ENCODE results near the gene COQ5.

Gene COQ5

DNA sequence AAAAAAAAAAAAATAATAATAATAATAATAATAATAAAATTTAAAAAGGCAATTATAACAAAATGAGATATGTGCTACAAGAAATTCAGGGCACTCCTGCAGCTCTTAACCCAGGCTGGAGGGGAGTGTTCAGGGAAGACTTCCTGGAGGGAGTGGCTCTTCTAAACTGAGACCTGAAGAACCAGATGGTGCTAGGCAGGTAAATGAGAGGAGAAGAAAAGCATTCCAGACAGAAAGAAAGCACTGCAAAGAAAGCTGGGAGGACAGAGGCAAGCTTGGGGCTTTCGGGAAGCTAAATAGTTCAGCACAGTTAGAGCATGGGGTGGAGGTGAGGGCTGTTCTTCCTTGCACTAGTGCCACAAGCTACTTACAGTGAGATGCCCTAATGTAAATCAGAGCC, 49.5 kb downstream of the COQ5 start:
- 83% methylated on average over 1 of the region's 1 CpG for WGBS
- H3K4me3 ChIP-seq (ENCODE audit: low read length), result no peak overlapping the region
- H3K4me1 ChIP-seq (ENCODE audit: insufficient read depth, low read length), result peaks cover 6% of the 10 kb centered on the region; the same call in 1 of the 2 replicates
- no peaks in the 10 kb centered on the region for H3K9me3 ChIP-seq (ENCODE audit: insufficient read depth, low read depth, low read length)
- no peak overlapping the region for H3K27ac ChIP-seq (ENCODE audit: low read depth, low read length)
- no peak overlapping the region for H3K9ac ChIP-seq (ENCODE audit: low read depth, low read length)
- no peaks in the 10 kb centered on the region for H3K36me3 ChIP-seq (ENCODE audit: insufficient read depth, low read length)
- H3K27me3 ChIP-seq (ENCODE audit: insufficient read depth, low read length), result no peaks in the 10 kb centered on the region

DNA sequence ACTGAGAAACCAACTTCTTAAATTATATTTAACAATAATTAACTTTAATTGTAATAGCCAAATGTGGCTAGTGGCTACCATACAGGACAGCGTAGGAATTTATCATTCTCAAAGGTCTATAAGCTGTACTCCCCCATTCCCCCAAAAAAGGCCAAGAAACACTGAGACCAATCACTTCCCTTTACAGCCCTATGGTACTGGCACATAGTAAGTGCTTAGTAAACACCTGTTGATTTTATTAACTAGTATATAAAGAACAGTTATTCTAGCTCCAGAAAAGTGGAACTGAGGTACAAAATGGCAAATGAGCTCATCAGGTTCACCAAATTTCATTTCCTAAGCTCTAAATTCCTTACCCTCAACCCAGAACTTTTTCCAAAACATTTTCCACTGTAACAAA, 53.3 kb downstream of the COQ5 start:
- no peak overlapping the region for H3K9ac ChIP-seq (ENCODE audit: low read depth, low read length)
- H3K4me3 ChIP-seq (ENCODE audit: low read length), result no peak overlapping the region
- 100% methylated on average over 1 of the region's 1 CpG for WGBS
- peaks cover 6% of the 10 kb centered on the region; the same call in 1 of the 2 replicates for H3K4me1 ChIP-seq (ENCODE audit: insufficient read depth, low read length)
- no peak overlapping the region for H3K27ac ChIP-seq (ENCODE audit: low read depth, low read length)
- H3K27me3 ChIP-seq (ENCODE audit: insufficient read depth, low read length), result no peaks in the 10 kb centered on the region
- H3K9me3 ChIP-seq (ENCODE audit: insufficient read depth, low read depth, low read length), result no peaks in the 10 kb centered on the region
- no peaks in the 10 kb centered on the region for H3K36me3 ChIP-seq (ENCODE audit: insufficient read depth, low read length)

DNA sequence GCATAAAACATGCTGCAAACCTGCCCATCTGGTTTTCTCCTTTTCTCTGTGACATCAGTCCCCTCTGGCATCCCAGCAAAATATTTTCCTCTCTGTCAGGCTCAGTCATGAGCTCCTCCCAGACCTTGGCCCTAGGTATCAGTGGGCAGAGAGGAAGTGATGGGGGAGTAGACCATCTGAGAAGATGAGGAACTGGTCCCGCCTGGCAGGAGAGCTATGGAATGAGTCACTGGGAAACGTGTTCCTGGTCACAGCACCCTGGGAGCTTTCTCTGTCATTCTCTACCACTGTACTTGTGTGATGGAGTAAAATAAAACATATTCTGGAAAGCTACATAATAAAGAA, 54.4 kb downstream of the COQ5 start:
- Histone ChIP-seq H3K27ac (ENCODE audit: low read depth, low read length) (no peak overlapping the region), H3K4me3 (ENCODE audit: low read length) (no peak overlapping the region), H3K36me3 (ENCODE audit: insufficient read depth, low read length) (no peaks in the 10 kb centered on the region), H3K9ac (ENCODE audit: low read depth, low read length) (no peak overlapping the region), H3K27me3 (ENCODE audit: insufficient read depth, low read length) (no peaks in the 10 kb centered on the region), H3K4me1 (ENCODE audit: insufficient read depth, low read length) (peaks cover 6% of the 10 kb centered on the region; the same call in 1 of the 2 replicates), H3K9me3 (ENCODE audit: insufficient read depth, low read depth, low read length) (no peaks in the 10 kb centered on the region)
- 33% methylated on average over 2 of the region's 2 CpGs for WGBS

DNA sequence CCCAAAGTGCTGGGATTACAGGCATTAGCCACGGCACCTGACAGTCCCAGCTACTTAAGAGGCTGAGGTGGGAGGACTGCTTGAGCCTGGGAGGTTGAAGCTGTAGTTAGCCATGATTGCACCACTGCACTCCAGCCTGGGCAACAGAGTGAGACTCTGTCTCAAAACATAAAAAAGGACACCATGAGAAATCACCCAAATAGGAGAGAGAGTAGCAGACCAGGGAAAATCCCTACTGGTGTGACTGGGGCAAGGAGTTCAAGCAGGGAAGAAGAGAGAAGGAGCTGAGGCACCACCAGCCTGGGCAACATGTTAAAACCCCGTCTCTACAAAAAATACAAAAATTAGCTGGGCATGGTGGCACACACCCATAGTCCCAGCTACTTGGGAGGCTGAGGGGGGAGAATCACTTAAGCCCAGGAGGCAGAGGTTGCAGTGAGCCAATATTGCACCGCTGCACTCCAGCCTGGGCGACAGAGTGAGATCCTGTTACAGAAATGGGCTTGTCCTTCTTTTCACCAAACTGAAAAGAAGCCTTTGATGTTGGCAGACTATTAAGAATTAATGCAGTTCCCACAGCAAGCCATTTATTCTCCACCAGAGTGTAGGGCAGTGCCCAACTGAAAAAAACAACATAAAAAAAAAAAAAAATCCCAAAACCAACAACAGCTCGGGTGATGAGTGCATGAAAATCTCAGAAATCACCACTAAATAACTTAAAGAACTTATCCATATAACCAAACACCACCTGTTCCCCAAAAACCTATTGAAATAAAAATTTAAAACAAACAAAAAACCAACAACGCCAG, 54.9 kb downstream of the COQ5 start:
- Histone ChIP-seq H3K36me3 (ENCODE audit: insufficient read depth, low read length) (no peaks in the 10 kb centered on the region), H3K27ac (ENCODE audit: low read depth, low read length) (no peak overlapping the region), H3K4me3 (ENCODE audit: low read length) (no peak overlapping the region), H3K9me3 (ENCODE audit: insufficient read depth, low read depth, low read length) (no peaks in the 10 kb centered on the region), H3K9ac (ENCODE audit: low read depth, low read length) (no peak overlapping the region), H3K27me3 (ENCODE audit: insufficient read depth, low read length) (no peaks in the 10 kb centered on the region), H3K4me1 (ENCODE audit: insufficient read depth, low read length) (peaks cover 6% of the 10 kb centered on the region; the same call in 1 of the 2 replicates)
- 87% methylated on average over 6 of the region's 6 CpGs for WGBS

DNA sequence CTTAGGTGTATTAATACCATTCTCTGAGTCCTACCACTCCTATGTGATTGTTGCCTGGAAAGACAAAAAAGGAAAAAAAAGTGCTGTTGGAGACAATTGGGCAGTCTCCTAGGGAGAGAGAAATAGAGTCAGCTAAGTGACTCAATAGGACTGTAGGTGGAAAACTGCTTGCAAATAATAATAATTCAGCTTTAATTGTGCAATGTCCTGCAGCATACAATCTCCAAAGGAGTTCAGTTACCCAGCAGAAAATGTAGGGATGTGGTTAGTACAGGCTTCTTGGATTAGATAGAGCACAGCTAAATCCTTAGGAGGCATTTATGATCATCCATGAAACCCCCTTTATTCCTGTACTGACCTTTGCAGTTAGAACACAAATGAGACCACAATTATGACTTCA, 56.4 kb downstream of the COQ5 start:
- Histone ChIP-seq H3K27me3 (ENCODE audit: insufficient read depth, low read length) (no peaks in the 10 kb centered on the region), H3K9ac (ENCODE audit: low read depth, low read length) (no peak overlapping the region), H3K36me3 (ENCODE audit: insufficient read depth, low read length) (peaks cover 2% of the 10 kb centered on the region; the same call in 1 of the 2 replicates), H3K27ac (ENCODE audit: low read depth, low read length) (no peak overlapping the region), H3K9me3 (ENCODE audit: insufficient read depth, low read depth, low read length) (no peaks in the 10 kb centered on the region), H3K4me3 (ENCODE audit: low read length) (no peak overlapping the region), H3K4me1 (ENCODE audit: insufficient read depth, low read length) (peaks cover 6% of the 10 kb centered on the region; the same call in 1 of the 2 replicates)

DNA sequence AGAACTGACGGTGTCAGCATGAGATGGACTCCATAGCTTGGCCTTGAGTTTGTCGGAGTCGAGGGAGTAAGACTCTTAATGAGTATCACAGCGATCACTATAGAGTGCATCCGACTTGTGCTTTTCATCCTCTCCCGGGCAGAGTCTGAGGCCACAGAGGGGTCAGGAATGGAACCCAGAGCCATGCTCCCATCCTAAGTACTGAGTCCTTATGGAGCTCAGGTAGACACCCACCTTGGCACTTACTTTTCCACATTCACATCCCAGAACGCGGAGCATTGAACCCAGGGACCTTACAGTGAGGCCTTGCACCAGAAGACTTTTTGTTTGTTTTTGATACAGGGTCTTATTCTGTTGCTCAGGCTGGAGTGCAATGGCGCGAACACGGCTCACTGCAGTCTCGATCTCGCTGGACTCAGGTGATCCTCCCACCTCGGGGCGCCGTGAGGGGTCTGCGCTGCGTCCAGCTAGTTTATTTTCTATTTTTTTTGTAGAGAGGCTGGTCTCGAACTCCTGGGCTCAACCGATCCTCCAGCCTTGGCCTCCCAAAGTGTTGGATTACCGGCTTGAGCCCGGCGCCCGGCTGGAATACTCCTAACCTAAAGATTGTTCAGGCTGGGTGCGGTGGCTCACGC, 58.7 kb downstream of the COQ5 start:
- H3K4me1 ChIP-seq (ENCODE audit: insufficient read depth, low read length), result peaks cover 10% of the 10 kb centered on the region; the same call in 1 of the 2 replicates
- 71% methylated on average over 26 of the region's 26 CpGs for WGBS
- H3K27ac ChIP-seq (ENCODE audit: low read depth, low read length), result peak overlapping the region; percentile 99; the same call in 1 of the 2 replicates

DNA sequence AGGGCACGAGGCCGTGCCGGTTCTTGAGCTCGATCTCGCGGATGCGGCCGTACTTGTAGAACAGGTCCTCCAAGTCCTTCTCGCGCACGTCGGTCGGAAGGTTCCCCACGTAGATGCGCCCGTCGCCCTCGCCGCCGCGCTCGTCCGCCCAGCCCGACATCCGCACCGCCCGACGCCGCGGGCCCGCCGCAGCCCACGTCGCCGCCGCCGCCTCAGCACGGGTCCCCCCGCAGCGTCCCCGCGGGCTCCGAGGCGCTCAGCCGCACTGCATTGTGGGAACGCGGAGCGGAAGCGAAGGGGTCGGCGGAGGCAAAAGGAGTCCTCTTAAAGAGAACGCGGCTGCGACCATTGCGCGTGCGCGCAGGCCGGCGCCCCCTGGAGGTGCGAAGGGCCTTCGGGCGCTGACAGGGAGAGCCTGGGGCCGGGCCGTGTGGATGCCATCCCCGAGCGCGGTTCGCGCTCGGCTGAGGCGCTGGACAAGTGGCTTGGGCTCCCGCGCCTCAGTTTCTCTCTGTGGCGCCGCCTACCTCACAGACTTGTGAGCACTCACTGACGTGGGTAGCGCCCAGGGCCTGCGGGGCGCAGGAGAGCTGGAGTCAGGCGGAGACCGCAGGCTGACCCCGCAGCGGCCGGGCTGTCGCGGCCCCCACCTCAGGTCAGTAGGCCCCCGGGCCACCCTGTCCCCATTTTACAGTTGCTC, 59.4 kb downstream of the COQ5 start, which contains the start of gene SRSF9:
TSS of gene SRSF9 (minus strand) at position 299 of the 700 bp plus-strand sequence. CDS start at position 160, 139 bp downstream.
- WGBS, result under 1% methylated on average over 88 of the region's 88 CpGs
- Histone ChIP-seq H3K27ac (ENCODE audit: low read depth, low read length) (peak within 1 kb of the TSS; percentile 99), H3K4me1 (ENCODE audit: insufficient read depth, low read length) (peaks cover 5% of the 10 kb centered on the region; the same call in 1 of the 2 replicates), H3K27me3 (ENCODE audit: insufficient read depth, low read length) (no peaks in the 10 kb centered on the region), H3K36me3 (ENCODE audit: insufficient read depth, low read length) (peaks cover 31% of the 10 kb centered on the region), H3K9ac (ENCODE audit: low read depth, low read length) (peak within 1 kb of the TSS; percentile 99), H3K4me3 (ENCODE audit: low read length) (peak within 1 kb of the TSS; percentile 83), H3K9me3 (ENCODE audit: insufficient read depth, low read depth, low read length) (no peaks in the 10 kb centered on the region)

More for the DNA sequence above, 58.7 kb downstream of the COQ5 start:
- Histone ChIP-seq H3K9ac (ENCODE audit: low read depth, low read length) (peak overlapping the region; percentile 99), H3K9me3 (ENCODE audit: insufficient read depth, low read depth, low read length) (no peaks in the 10 kb centered on the region), H3K4me3 (ENCODE audit: low read length) (peak overlapping the region; percentile 83), H3K36me3 (ENCODE audit: insufficient read depth, low read length) (peaks cover 24% of the 10 kb centered on the region), H3K27me3 (ENCODE audit: insufficient read depth, low read length) (no peaks in the 10 kb centered on the region)

DNA sequence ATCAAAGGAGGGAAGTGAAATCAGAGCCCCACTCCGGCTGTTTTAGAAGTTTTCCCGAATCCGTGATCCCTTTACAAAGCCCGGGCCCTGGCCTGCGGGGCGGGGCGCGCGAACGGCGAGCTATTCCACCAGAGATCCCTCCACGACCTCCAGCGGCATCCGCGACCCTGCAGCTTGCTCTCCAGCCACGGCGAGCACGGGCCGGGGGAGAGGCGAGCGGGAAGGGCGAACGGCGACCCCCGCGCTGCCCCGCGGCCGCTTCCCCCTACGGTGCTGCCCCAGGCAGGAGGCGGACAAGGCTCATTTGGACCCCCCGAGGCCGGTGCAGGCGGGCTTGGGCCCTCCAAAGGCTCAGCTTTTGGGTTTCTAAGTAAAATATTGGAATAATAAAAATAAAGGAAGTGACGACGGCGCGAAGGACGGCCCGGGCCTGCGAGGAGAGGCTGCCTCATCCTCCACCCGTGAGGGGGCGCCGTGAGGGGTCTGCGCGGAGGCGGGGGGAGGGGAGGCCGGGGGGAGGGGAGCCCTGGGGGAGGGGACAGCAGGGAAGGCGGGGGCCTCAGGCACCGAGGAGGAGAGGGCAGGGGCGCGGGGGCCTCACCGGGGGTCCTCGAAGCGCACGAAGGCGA, 60.0 kb downstream of the COQ5 start:
- Histone ChIP-seq H3K36me3 (ENCODE audit: insufficient read depth, low read length) (peaks cover 37% of the 10 kb centered on the region), H3K4me3 (ENCODE audit: low read length) (peak overlapping the region; percentile 83), H3K27me3 (ENCODE audit: insufficient read depth, low read length) (no peaks in the 10 kb centered on the region), H3K9ac (ENCODE audit: low read depth, low read length) (peak overlapping the region; percentile 99), H3K9me3 (ENCODE audit: insufficient read depth, low read depth, low read length) (no peaks in the 10 kb centered on the region), H3K4me1 (ENCODE audit: insufficient read depth, low read length) (peaks cover 4% of the 10 kb centered on the region; the same call in 1 of the 2 replicates), H3K27ac (ENCODE audit: low read depth, low read length) (peak overlapping the region; percentile 99)
- WGBS, result under 1% methylated on average over 56 of the region's 57 CpGs

DNA sequence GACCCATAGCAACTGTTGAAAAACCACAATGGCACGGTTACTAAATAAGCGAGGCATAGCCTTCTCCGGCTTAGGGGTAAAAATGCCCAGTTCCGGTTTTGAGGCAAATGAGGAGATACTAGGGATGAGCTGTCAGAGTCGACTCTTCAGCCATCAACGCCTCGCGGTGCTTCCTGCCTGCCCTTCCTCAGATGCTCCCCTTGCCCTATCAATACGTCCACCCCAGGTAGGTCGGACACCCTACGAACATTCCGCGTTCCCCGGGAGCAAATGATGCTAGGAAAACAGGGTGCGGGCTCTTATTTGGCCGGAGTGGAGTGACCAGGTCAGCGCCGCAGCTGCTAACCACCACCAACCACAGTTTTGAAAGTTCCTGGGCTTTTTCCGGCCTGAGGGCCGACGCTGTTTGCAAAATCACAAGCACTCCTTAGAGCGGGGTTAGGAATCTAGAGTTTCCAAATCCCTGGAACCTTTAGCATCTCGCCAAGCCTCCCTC, 60.6 kb downstream of the COQ5 start:
- peak overlapping the region; percentile 99 for H3K9ac ChIP-seq (ENCODE audit: low read depth, low read length)
- peaks cover 4% of the 10 kb centered on the region; the same call in 1 of the 2 replicates for H3K4me1 ChIP-seq (ENCODE audit: insufficient read depth, low read length)
- peaks cover 43% of the 10 kb centered on the region for H3K36me3 ChIP-seq (ENCODE audit: insufficient read depth, low read length)
- H3K27me3 ChIP-seq (ENCODE audit: insufficient read depth, low read length), result no peaks in the 10 kb centered on the region
- H3K9me3 ChIP-seq (ENCODE audit: insufficient read depth, low read depth, low read length), result no peaks in the 10 kb centered on the region
- WGBS, result 5% methylated on average over 23 of the region's 23 CpGs
- peak overlapping the region; percentile 99 for H3K27ac ChIP-seq (ENCODE audit: low read depth, low read length)
- H3K4me3 ChIP-seq (ENCODE audit: low read length), result peak overlapping the region; percentile 83

DNA sequence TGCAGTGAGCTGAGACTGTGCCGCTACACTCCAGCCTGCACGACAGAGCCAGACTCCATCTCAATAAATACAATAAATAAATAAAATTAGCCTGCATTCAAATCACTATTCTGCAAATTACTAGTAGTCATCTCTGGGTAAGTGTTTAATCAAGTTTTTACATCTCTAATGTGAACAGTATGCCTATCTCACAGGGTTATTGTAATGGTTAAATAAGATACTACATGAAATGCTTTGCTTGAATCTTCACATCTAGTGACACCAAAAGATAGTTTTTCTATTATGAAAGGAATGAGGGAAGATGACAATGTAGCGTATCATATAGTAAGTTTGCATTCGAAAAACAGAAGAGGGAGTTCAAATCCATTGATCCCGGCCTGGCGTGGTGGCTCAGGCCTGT, 61.5 kb downstream of the COQ5 start:
- H3K36me3 ChIP-seq (ENCODE audit: insufficient read depth, low read length), result peaks cover 52% of the 10 kb centered on the region
- H3K4me1 ChIP-seq (ENCODE audit: insufficient read depth, low read length), result peaks cover 4% of the 10 kb centered on the region; the same call in 1 of the 2 replicates
- no peak overlapping the region for H3K27ac ChIP-seq (ENCODE audit: low read depth, low read length)
- 97% methylated on average over 6 of the region's 6 CpGs for WGBS
- no peaks in the 10 kb centered on the region for H3K9me3 ChIP-seq (ENCODE audit: insufficient read depth, low read depth, low read length)
- no peak overlapping the region for H3K4me3 ChIP-seq (ENCODE audit: low read length)
- no peak overlapping the region for H3K9ac ChIP-seq (ENCODE audit: low read depth, low read length)
- H3K27me3 ChIP-seq (ENCODE audit: insufficient read depth, low read length), result no peaks in the 10 kb centered on the region
